Endothelial cell of umbilical vein (primary cell): ENCODE measurements around the gene CA11.

Experiments used
- CTCF ChIP-seq, 2 donors: IDR thresholded peaks; 1 replicate in 1 of 2; 2 replicates in 1 of 2; pipeline ENCODE4 v1.5.1; 2011; ENCODE audit warnings: low read length in 2 of 2, mild to moderate bottlenecking in 2 of 2, moderate library complexity in 2 of 2, control low read depth in 1 of 2, inconsistent platforms in 1 of 2, low read depth in 1 of 2; ENCODE audit not compliant: insufficient read depth in 1 of 2; ENCODE audit errors: extremely low read depth in 1 of 2
- EZH2 ChIP-seq: IDR thresholded peaks from 2 replicates; pipeline ENCODE4 v1.6.1; 2012; ENCODE audit warnings: borderline replicate concordance, low read depth, mild to moderate bottlenecking, moderate library complexity, low read length, inconsistent platforms; ENCODE audit not compliant: severe bottlenecking
- FOS ChIP-seq: IDR thresholded peaks from 2 replicates; pipeline ENCODE4 v1.6.1; 2011; ENCODE audit warnings: mild to moderate bottlenecking, low read length, moderate library complexity, borderline replicate concordance; ENCODE audit not compliant: insufficient read depth
- MYC ChIP-seq: IDR thresholded peaks from one replicate; pipeline ENCODE4 v1.6.1; 2011; ENCODE audit warnings: mild to moderate bottlenecking, low read depth, low read length
- POLR2A ChIP-seq: IDR thresholded peaks from 2 replicates; pipeline ENCODE4 v1.6.1; 2012; ENCODE audit warnings: low read depth, mild to moderate bottlenecking, control low read depth, low read length

- no peak for TF ChIP-seq POLR2A
- no peak for TF ChIP-seq FOS
- TF ChIP-seq CTCF (IDR thresholded peaks at IDR 0.05; ENCODE audit: extremely low read depth in 1 of 2, insufficient read depth in 1 of 2, low read depth in 1 of 2, low read length in 2 of 2) = no peak
- TF ChIP-seq EZH2 = no peak
- no peak for TF ChIP-seq MYC
These were observed 30.5 kb upstream of the CA11 start for GRCh38 chr19:48676487-48676886.
